ENCODE measurements around the gene INTS1. TPM values are rescaled to one million over a fixed set of nuclear protein-coding genes. Genes with fewer than 3 reads are reported as not detected.

The INTS1 gene
- total RNA-seq, 1 donor from 2014 or later, result 81.2 TPM

GRCh38 chr7:1433128-1433920 lies 70.9 kb downstream of the INTS1 start:
- intact Hi-C loops (cut with micrococcal nuclease), result no loop called here

GRCh38 chr7:1432411-1433082 lies 71.6 kb downstream of the INTS1 start:
- intact Hi-C loops (cut with micrococcal nuclease), result loop anchor here (1.0 kb wide), 4 partner anchors 15 to 238 kb away; no protein-coding TSS in a partner anchor

GRCh38 chr7:1431634-1432380 lies 72.4 kb downstream of the INTS1 start:
- intact Hi-C loops (cut with micrococcal nuclease), result loop anchor here (1.0 kb wide), 4 partner anchors 15 to 238 kb away; no protein-coding TSS in a partner anchor

GRCh38 chr7:1431226-1431625 lies 73.0 kb downstream of the INTS1 start:
- intact Hi-C loops (cut with micrococcal nuclease), result no loop called here

DNA sequence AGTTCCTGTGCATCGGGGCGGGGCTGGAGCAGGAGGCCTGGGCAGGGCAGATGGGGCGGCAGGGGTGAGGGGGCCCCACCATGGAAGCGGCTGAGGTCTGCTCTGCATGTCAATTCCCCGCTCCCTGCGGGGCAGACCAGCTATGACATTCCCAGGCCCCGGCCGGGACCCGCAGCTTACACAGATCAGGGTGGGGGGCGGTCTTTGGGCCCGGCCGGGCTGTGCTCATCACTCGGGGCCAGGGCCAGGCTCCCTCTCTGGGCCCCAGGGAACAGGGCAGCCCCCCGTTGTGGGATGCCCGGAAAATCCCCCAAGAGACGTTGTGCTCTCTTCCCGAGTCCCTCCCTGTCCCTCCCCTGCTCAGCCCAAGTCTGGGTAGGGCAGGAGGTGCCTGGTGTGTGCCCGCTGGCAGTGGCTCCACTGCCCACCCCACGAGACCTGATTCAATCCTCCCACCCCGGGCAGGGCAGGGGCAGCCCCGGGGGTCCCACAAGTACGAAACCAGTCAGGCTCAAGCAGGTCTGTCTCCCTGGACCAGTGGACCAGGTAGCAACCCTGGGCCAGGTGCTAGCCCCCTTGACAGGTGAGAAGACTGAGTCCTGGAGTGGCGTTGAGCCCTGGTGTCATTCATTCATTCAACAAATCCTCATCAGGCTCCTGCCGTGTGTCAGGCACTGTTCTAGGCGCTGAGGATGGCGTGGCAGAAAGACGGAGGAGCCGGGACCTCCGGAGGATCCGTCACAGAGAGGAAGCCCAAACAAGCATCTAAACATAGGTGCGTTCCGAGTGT lies 73.9 kb downstream of the INTS1 start:
- intact Hi-C loops (cut with micrococcal nuclease), result no loop called here

DNA sequence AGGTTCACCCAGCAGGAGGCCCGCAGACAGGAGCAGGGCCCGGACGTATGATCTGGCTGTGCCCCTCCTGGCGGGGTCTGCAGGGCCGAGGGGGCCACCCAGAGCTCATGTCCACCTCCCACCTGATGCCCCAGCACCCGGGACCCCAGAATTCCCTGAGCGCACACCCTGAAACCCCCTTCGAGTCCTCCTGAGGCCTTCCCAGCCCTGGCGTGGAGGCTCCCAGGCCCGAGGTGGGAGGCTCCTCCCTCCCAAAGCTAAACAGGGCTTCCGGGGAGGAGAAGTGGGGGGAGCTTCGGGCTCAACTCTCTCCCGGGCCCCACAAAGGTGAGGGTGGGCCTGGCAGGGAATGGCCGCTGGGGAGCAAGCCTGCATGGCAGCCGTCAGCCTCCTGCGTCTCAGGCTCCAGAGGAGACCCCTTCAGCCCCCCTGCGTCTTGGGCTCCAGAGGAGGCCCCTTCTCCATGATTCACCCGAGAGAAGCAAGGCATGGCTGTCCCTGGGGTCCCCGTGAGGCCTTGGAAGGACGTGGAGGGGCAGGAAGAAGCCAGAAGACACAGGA lies 75.2 kb downstream of the INTS1 start:
- intact Hi-C loops (cut with micrococcal nuclease), result no loop called here

DNA sequence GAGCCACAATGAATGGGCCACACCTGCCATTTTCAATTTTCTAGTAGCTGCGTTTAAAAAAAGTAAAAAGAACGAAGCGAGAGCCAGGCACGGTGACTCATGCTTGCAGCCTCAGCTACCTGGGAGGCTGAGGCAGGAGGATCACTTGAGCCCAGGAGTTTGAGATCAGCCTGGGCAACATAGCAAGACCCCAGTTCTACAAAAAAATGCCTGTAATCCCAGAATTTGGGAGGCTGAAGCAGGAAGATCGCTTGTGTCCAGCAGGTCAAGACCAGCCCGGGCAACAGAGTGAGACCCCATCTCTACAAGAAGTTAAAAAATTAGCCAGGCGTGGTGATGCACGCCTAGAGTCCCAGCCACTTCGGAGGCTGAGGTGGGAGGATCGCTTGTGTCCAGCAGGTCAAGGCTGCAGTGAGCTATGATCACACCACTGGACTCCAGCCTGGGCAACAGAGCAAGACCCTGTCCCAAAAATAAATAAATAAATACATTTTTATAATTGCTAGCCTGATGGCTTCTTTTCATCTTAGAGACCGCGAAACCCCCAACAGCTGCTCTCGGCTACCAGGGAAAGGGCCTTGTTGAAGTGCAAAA lies 77.0 kb downstream of the INTS1 start:
- intact Hi-C loops (cut with micrococcal nuclease), result no loop called here

- intact Hi-C loops (cut with micrococcal nuclease), result no loop called here
Measured at GRCh38 chr7:1426474-1426873, 77.7 kb downstream of the INTS1 start.

- intact Hi-C loops (cut with micrococcal nuclease), result no loop called here
Measured at GRCh38 chr7:1425292-1426136, 78.7 kb downstream of the INTS1 start.

- intact Hi-C loops (cut with micrococcal nuclease), result no loop called here
Measured at GRCh38 chr7:1424041-1424440, 80.1 kb downstream of the INTS1 start.

DNA sequence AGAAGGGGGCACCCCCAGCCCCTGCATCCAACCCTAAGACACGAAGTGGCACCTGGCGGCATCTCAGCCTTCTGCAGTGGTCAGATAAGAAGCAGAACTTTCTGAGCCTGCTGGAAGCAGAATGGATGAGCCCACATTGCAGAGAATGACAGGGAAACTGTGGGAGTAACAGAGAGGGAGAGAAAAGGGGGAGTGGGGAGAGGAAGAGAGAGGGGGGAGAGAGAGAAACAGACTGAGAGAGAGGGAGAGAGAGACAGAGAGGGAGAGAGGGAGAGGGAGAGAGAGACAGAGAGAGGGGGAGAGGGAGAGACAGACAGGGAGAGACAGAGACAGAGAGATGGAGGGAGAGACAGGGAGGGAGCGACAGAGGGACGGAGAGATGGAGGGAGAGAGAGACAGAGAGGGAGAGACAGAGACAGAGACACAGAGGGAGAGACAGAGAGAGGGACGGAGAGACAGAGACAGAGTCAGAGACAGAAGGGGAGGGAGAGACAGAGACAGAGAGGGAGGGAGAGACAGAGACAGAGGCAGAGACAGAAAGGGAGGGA lies 80.9 kb downstream of the INTS1 start:
- intact Hi-C loops (cut with micrococcal nuclease), result no loop called here

DNA sequence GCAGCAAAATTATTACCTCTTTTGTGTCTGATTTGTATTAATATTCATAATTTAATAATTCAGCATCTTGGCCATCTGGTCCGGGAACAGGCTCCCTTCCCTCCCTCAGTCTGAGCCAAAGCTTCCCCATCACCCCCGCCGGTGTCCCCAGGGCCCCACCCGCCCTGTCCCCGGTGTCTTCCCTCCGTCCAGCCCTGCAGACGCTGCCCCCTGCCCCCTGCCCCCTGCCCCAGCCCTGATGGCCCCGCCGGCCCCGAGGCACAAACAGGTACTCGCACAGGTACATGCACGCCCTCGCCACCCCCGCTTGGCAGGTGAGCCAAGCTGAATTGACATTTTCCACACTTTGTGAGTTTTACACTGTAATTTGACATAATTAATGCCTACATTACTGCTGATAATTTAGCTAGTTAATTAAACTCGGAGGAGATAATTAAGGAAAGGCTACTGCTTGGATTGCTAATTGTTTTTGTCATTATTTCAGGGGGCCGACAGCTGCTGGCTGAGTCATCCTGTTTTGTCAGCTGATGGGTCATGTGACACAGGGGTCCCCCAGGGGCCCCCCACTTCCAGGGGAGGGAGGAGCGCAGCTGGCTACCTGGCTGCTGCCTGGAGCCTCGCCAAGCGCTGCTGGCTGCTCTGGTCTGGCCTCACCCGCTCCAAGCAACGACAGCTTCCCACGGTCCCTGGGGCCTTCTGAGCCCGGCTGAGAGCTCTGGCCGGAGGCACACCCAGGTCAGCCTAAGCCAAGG lies 81.5 kb downstream of the INTS1 start:
- intact Hi-C loops (cut with micrococcal nuclease), result no loop called here

GRCh38 chr7:1421946-1422345 lies 82.2 kb downstream of the INTS1 start:
- intact Hi-C loops (cut with micrococcal nuclease), result no loop called here

DNA sequence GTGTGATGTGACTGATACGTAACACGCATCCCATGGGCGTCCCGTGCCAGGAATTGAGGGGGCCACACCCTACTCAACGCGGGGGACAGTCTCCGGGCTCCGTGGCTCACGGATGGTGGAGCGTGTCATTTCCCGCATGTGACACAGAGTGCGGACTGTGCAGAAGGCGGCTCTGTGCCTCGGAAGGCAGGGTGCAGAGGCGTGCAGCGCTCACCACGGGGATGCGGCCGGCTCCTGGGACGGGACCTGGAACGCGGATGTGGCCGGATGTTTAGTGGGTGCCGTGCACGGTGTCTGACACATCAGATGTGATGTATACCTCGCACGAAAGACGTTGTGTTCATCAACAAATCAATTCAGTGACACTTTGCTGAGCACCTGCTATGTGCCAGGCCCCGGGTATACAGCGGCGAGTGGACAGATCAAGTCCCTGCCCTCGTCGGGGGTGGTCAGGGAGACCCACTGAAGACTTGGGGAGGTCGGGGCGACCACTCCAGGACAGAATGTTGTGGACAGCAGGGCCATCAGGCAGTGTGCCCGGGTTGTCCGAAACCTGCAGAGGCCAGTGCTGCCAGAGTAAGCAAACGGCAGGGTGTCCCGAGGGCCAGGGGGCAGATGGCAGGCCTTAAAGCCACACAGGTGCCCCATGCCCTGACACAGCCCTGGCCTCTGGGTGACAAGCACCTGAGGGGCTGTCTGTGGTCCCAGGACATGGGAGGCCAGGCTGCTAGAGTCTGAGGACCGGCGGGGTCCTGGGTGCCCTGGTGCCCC lies 83.0 kb downstream of the INTS1 start:
- intact Hi-C loops (cut with micrococcal nuclease), result no loop called here
